SK-N-MC (cell line): ENCODE results near the gene KRTAP10-7.

ENCODE experiments used
- EZH2 ChIP-seq: fragments of 200-600 bp; sonication (generic); IDR thresholded peaks from one replicate; pipeline ENCODE4 v1.6.1; 2017; ENCODE audit warnings: antibody characterized with exemption
- POLR2AphosphoS5 ChIP-seq: IDR thresholded peaks from 2 replicates; pipeline ENCODE4 v1.6.1; 2012; ENCODE audit warnings: mild to moderate bottlenecking, low read depth, low read length, borderline replicate concordance

GRCh38 chr21:44558695-44559094 lies 41.7 kb upstream of the KRTAP10-7 start, which contains the start of gene KRTAP10-3:
- TF ChIP-seq EZH2 = no peak
- TF ChIP-seq POLR2AphosphoS5 = no peak
